Measurements from ENCODE around the gene ATPAF2.

DNA sequence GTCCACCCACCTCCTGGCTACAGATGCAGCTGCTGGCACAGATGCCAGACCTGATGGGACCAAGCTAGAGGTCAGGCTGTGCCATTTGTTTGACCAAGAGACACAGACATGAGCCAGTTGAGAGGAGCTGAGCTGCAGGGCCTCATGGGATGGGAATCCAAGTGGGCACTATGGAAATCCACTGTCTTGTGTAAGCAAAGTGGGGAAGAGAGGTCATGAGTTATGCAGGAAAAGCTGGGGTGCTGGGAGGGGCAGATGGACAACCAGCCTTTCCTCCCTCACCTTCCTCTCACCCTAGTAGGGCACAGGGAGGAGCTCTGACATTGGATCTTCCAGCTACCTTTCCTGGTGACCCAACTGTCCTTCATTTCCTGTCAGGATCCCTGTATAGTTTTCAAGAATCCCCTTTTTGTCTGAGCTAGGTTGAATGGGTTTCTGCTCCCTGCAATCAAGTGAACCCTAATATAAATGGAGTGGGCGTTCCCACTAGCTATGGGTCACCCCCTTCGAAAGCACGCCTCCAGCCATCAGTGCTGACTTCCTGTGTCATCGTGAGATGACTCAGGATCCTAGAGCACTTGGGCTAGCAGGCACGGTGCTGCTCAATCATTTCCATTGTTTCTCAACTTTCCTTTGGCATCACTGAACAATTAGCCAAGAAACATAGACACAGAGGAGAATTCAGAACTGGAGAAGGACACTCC, 13.6 kb downstream of the ATPAF2 start:
- TF ChIP-seq EZH2phosphoT487 (IDR thresholded peaks at IDR 0.05; ENCODE audit: borderline replicate concordance) (no peak), CTCF (IDR thresholded peaks at IDR 0.05 in 2 of 3, conservative IDR thresholded peaks at IDR 0.05 in 1 of 3; ENCODE audit: borderline replicate concordance in 1 of 3, insufficient read depth in 1 of 3, low read depth in 2 of 3, low read length in 2 of 3) (no peak), EZH2 (IDR thresholded peaks at IDR 0.05) (no peak), POLR2AphosphoS5 (IDR thresholded peaks at IDR 0.05; ENCODE audit: low read depth, low read length) (no peak), POLR2A (IDR thresholded peaks at IDR 0.05; ENCODE audit: borderline replicate concordance, extremely low read depth, insufficient read depth, insufficient read length) (no peak), TCF7L2 (IDR thresholded peaks at IDR 0.05; ENCODE audit: borderline replicate concordance, extremely low read depth, insufficient read depth, insufficient read length) (no peak), ZBTB33 (IDR thresholded peaks at IDR 0.05; ENCODE audit: extremely low read depth, insufficient replicate concordance, low read length) (no peak)
